WTC11 (cell line): ENCODE measurements around the gene LRRC47. TPM values are rescaled to one million over a fixed set of nuclear protein-coding genes. Genes with fewer than 3 reads are reported as not detected.
A peak's percentile ranks its signal among the peaks of the same experiment; 100 is the strongest.

ENCODE experiments used
- AFF4 ChIP-seq: sonication (generic); formaldehyde crosslinking; IDR thresholded peaks from 2 replicates; pipeline ENCODE4 v1.8.1; 2023; ENCODE audit warnings: mild to moderate bottlenecking, missing genetic modification reagents, borderline replicate concordance
- ARID4B ChIP-seq: sonication (generic); formaldehyde crosslinking; IDR thresholded peaks from 2 replicates; pipeline ENCODE4 v1.8.0; 2023; ENCODE audit warnings: missing genetic modification reagents, mild to moderate bottlenecking, borderline replicate concordance
- ATF1 ChIP-seq: sonication (generic); formaldehyde crosslinking; IDR thresholded peaks from 2 replicates; pipeline ENCODE4 v1.8.1; 2023; ENCODE audit warnings: mild to moderate bottlenecking, moderate library complexity, missing genetic modification reagents
- ATF3 ChIP-seq: sonication (generic); formaldehyde crosslinking; conservative IDR thresholded peaks from 2 replicates; pipeline ENCODE4 v1.8.1; 2022; ENCODE audit warnings: mild to moderate bottlenecking, missing genetic modification reagents
- CDX4 ChIP-seq: fragments of 250-450 bp; sonication (Bioruptor Pico); IDR thresholded peaks from 2 replicates; pipeline ENCODE4 v1.9.0; 2021; ENCODE audit warnings: moderate library complexity, mild to moderate bottlenecking, inconsistent platforms, borderline replicate concordance
- ERG ChIP-seq: fragments of 250-450 bp; sonication (Bioruptor Pico); IDR thresholded peaks from 2 replicates; pipeline ENCODE4 v1.8.0; 2021; ENCODE audit warnings: mild to moderate bottlenecking
- ESRRA ChIP-seq: sonication (generic); formaldehyde crosslinking; IDR thresholded peaks from 2 replicates; pipeline ENCODE4 v1.8.1; 2022; ENCODE audit warnings: mild to moderate bottlenecking, missing genetic modification reagents, borderline replicate concordance
- FOXK1 ChIP-seq: sonication (generic); formaldehyde crosslinking; IDR thresholded peaks from 2 replicates; pipeline ENCODE4 v1.8.0; 2022; ENCODE audit warnings: mild to moderate bottlenecking, moderate library complexity, missing genetic modification reagents
- FOXP4 ChIP-seq: sonication (generic); formaldehyde crosslinking; IDR thresholded peaks from 2 replicates; pipeline ENCODE4 v1.8.0; 2022; ENCODE audit warnings: mild to moderate bottlenecking, missing genetic modification reagents
- MYBL2 ChIP-seq: sonication (generic); formaldehyde crosslinking; IDR thresholded peaks from 2 replicates; pipeline ENCODE4 v1.8.1; 2023; ENCODE audit warnings: mild to moderate bottlenecking, moderate library complexity, missing genetic modification reagents
- NR2C2 ChIP-seq: sonication (generic); formaldehyde crosslinking; IDR thresholded peaks from 2 replicates; pipeline ENCODE4 v1.8.0; 2022; ENCODE audit warnings: mild to moderate bottlenecking, missing genetic modification reagents
- PRDM15 ChIP-seq: sonication (generic); formaldehyde crosslinking; IDR thresholded peaks from 2 replicates; pipeline ENCODE4 v1.8.0; 2022; ENCODE audit warnings: missing genetic modification reagents
- SMAD3 ChIP-seq: sonication (generic); formaldehyde crosslinking; IDR thresholded peaks from 2 replicates; pipeline ENCODE4 v1.8.0; 2022; ENCODE audit warnings: missing genetic modification reagents, mild to moderate bottlenecking, borderline replicate concordance
- SOX15 ChIP-seq: fragments of 250-450 bp; sonication (Bioruptor Pico); IDR thresholded peaks from 2 replicates; pipeline ENCODE4 v1.9.0; 2021; ENCODE audit warnings: mild to moderate bottlenecking
- SP1 ChIP-seq: sonication (generic); formaldehyde crosslinking; conservative IDR thresholded peaks from 2 replicates; pipeline ENCODE4 v1.8.1; 2022; ENCODE audit warnings: missing genetic modification reagents
- ZMAT4 ChIP-seq: fragments of 250-450 bp; sonication (Bioruptor Pico); IDR thresholded peaks from 2 replicates; pipeline ENCODE4 v1.9.0; 2021; ENCODE audit warnings: mild to moderate bottlenecking
- ZNF281 ChIP-seq: sonication (generic); formaldehyde crosslinking; IDR thresholded peaks from 2 replicates; pipeline ENCODE4 v1.8.0; 2023; ENCODE audit warnings: mild to moderate bottlenecking, missing genetic modification reagents
- ZNF396 ChIP-seq: fragments of 250-450 bp; sonication (Bioruptor Pico); IDR thresholded peaks from 2 replicates; pipeline ENCODE4 v1.8.0; 2021; ENCODE audit warnings: mild to moderate bottlenecking, moderate library complexity, borderline replicate concordance
- total RNA-seq: library from RNA; stranded (reverse); gene quantifications from 3 replicates; pipeline ENCODE4 v1.2.3, GENCODE V29; 2021

Gene LRRC47
- total RNA-seq, 1 experiment from 2014 or later = 92.4 TPM

- no peak for TF ChIP-seq ZMAT4 (CRISPR knock-in tag)
- no peak for TF ChIP-seq ATF3 (CRISPR knock-in tag)
- no peak for TF ChIP-seq ATF1 (CRISPR knock-in tag)
- no peak for TF ChIP-seq SOX15 (CRISPR knock-in tag)
- TF ChIP-seq ARID4B (CRISPR knock-in tag) = no peak; the same call in 1 of the 2 replicates
- TF ChIP-seq MYBL2 (CRISPR knock-in tag) = no peak
- no peak for TF ChIP-seq AFF4 (CRISPR knock-in tag)
- TF ChIP-seq FOXK1 (CRISPR knock-in tag) = no peak
- 0 out of 2 replicates have a peak, but pooled peaks have one; percentile 63 for TF ChIP-seq SMAD3
- no peak for TF ChIP-seq PRDM15
- TF ChIP-seq ESRRA (CRISPR knock-in tag) = no peak
- no peak for TF ChIP-seq ZNF281 (CRISPR knock-in tag)
- peak; percentile 47; the same call in 1 of the 2 replicates for TF ChIP-seq FOXP4 (CRISPR knock-in tag)
- TF ChIP-seq SP1 = no peak; the same call in 1 of the 2 replicates
- TF ChIP-seq CDX4 (CRISPR knock-in tag) = no peak
- no peak for TF ChIP-seq NR2C2 (CRISPR knock-in tag)
- no peak for TF ChIP-seq ZNF396 (CRISPR knock-in tag)
- TF ChIP-seq ERG (CRISPR knock-in tag) = no peak
These were observed 24.1 kb downstream of the LRRC47 start (continued) for GRCh38 chr1:3772027-3772714.
